Amygdala (tissue), 56 donors: ENCODE measurements around the gene HOMER2.

ENCODE experiments used
- DNase-seq, 56 donors: peaks; one replicate each; lab custom pipeline; 2025; lab: John Stamatoyannopoulos, UW

The HOMER2 gene

DNA sequence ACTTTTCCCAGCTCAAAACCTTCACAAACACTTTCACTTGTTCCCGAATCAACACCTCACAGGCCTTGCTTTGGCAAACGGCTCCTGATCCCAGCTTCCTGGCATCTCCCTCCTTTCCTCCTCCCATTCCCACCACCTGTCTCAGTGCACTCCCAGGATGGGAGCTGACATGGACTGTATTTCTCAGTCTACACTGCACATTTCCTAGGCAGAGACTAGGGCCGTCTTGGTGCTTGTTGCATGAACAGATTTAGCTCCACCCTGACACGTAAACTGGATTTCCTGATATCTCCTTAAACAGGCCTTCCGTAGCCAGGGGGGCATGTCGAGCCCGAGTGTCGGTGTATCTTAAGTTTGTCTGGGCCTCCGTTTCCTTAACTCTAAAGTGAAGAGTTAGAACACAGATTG, 143.9 kb downstream of the HOMER2 start:
- no peak for DNase-seq

DNA sequence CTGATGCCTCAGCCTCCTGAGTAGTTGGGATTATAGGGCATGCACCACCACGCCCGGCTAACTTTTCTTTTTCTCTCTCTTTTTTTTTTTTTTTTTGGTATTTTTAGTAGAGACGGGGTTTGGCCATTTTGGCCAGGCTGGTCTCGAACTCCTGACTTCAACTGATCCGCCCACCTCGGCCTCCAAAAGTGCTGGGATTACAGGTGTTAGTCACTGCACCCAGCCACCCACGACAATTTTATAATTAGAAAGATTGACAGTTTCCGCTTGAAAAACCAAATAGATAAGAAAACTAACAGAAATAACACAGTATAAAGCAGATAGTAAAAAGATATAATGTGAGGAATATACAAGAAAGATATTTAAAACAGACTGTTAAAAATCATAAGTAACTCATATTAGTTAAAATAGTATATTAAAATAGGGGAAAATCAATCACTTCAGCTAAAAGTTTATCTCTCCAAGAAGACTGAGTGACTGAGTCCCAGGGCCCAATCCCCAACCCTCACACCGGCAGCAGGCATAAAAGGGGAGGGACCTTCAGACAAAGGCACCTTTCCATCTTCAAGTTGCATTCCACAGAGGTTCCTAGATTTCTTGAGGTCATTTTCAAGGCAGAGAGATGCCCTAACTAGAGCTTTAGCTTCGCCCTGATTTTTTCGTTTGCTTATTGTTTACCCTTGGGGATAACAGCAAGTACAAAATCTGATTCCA, 144.4 kb downstream of the HOMER2 start:
- DNase-seq: no peak

DNA sequence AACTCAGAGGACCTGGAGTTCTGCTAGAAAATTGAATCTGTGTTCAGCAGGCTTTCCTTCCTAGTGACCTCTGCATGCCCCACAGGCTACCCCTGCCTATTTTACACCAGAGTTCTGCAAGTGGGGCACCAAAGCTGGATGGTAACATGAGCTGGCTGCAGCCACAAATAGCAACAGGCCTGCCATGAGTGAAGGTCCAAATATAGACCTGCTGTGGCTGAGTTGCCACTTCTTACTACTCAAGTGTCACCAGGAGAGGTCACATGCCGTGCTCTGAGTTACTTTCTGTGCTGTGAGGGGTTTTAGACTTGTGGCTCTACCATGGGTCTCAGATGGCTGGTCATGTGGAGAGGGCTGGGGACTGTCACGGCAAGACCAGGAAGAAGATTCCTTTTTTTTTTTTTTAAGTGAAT, 146.5 kb downstream of the HOMER2 start, which contains the start of gene FSD2:
Gene FSD2, minus strand, starts transcription at position 76 of the 413 bp plus-strand sequence. CDS start 18,679 bp downstream, outside the sequence.
- DNase-seq: no peak

DNA sequence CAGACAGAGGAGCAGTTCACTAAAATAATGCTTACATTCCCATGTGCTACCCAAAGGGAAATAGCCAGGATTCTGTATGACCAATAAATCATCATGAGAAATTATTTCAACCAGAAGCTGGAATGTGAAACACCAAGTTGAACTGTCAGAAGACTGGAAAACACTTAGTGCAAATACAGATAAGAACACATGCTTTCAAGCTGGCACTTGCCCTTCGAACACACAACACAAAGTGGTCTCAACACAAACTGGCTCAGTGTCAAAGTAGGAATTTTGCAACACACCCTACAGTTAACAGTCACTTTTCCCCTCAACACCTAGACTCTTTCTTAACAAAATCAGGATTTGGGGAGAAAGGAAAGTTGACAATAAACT, 148.0 kb downstream of the HOMER2 start:
- no peak for DNase-seq

DNA sequence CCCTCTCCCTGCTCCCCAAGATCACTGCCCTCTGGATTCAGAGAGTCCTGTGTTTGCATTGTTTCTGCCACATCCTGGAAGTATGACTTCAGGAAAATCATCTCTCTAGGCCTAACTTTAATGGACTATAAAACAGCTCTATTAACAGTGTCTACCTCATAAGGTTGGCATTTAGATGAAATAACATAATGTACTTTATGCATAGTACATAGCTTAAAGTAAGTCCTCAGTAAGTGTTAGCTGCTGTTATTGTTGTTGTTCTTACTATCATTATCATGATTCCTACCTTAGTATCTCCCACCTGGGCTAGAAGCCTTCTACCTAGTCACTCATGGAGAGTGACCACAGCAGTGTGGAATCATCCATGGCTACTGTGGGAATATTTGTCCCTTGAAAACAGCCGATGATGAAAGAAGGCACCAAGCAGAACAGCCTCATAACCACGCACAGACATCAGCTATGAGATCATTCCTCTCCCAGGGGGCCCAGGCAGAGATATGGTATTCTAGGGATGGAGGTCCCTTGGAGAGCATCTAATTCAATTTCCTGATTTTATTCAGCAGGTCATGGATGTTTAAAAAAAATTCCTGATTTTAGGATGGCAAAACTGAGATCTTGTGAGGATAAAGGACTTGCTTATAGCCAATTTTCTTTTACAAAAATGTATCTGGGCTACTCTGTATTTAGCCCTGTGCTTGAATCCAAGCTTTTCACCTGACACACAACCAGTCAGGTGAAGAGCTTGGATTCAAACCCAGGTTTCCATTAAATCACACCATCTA, 148.5 kb downstream of the HOMER2 start:
- DNase-seq: no peak

DNA sequence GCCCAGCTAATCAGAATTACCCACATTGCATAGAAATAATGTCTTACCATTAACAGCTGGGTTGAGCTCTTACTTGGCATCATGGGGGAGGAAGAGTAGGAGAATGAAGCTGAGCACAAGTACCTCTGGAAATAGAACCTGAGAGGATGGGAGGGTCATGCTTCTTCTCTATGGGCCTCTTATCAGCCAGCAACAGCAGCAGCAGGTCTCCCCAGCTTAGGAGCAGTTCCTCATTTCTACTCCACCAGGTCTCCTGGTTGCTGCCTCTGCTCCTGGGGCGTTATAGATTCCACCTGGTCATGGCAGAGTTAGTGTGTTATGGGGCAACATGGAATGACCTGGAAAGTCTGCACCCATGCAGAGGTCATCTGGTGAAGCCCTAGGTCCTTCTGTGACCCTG, 150.0 kb downstream of the HOMER2 start:
- no peak for DNase-seq

DNA sequence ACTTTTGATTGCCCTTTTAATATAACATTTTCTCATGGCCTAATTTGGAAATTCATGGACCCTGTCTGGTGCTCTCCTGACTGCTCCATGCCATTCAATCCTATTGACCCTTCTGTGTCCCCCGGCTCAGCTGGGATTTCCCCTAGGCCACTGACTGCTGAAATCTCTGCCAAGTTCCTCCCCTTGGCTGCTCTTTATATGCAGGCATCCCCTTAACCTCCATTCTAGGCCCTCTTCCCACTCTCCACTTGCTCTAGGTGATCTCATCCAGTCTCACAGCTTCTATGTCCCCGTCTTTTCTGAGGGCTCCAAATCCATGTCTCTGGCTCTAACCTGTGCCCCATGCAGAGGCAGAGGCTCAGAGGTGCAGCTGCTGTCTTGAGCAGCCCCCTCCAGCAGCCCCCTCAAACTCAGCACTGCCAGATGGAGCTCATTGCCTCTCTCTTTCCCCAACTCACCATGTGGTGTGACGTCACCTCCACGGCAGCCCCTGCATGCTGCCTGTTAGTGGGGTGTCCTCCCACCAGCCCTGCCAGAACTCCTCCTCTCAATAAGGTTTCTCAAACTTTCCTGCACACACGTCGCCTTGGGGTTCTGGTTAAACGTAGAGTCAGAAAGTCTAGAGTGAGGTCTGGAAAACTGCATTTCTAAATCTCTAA, 153.2 kb downstream of the HOMER2 start:
- no peak for DNase-seq
